GM18909 (cell line): Measurements from ENCODE around the gene SDC1.
A peak's percentile ranks its signal among the peaks of the same experiment; 100 is the strongest.

Source experiments
- ATAC-seq: cut with Tn5 transposase; IDR thresholded peaks from one replicate; pipeline ENCODE4 v1.9.1; 2021; ENCODE audit warnings: mild to moderate bottlenecking; ENCODE audit not compliant: unreplicated experiment, poor library complexity

SDC1 gene

GRCh38 chr2:20156076-20156759, 68.7 kb downstream of the SDC1 start:
- ATAC-seq = no peak

GRCh38 chr2:20153131-20153851, 71.6 kb downstream of the SDC1 start:
- ATAC-seq = no peak

DNA sequence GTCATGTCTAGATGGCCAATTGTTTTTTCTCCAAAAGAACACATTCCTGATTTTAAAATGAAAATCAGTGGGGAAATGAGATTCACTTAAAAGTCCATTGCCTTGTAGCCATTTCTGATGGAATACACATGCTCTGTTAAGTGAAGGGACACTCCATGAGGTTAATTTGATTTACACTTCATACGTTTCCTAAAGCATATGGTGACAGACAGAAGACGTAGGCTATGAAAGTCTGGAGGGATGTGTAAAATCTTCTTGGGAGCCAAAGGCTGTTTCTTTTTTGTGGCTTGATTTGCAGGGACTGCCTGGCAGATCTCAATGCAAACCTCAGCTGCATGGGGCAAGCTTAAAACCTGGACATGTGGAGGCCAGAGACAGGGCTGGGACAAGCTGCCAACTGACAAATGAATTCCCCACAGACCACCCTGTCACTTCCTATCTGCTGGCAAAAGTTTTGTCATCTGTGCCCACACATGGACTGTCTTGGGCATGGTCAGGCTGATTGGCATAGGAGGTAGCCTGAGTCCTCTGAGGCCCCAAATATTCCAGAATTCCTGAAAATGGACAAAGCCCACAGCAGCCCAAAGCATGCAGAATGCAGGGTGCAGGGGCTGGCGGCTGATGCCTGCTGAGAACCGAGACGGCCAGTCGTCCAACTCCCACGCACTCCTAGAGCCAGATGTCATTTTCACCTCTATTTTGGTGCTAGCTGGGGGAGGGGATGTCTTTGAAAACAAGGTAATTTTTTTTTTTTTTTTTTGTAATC, 73.9 kb downstream of the SDC1 start:
- peak; percentile 69 for ATAC-seq
